GM08714 (cell line): ENCODE measurements around the gene CMTR1.

ENCODE experiments used
- H3K4me3 ChIP-seq: fragments of 200-500 bp; sonication (Bioruptor generic); 2 replicates; pipeline ENCODE4 v1.5.1; 2014; ENCODE audit warnings: mild to moderate bottlenecking, low read length, inconsistent platforms
- ZNF274 ChIP-seq: IDR thresholded peaks from 2 replicates; pipeline ENCODE4 v1.6.1; 2012; ENCODE audit warnings: mild to moderate bottlenecking, low read depth, low read length

CMTR1 gene

GRCh38 chr6:37451441-37452193 lies 18.6 kb downstream of the CMTR1 start:
- H3K4me3 ChIP-seq = no peak overlapping the region
- TF ChIP-seq ZNF274 = no peak

DNA sequence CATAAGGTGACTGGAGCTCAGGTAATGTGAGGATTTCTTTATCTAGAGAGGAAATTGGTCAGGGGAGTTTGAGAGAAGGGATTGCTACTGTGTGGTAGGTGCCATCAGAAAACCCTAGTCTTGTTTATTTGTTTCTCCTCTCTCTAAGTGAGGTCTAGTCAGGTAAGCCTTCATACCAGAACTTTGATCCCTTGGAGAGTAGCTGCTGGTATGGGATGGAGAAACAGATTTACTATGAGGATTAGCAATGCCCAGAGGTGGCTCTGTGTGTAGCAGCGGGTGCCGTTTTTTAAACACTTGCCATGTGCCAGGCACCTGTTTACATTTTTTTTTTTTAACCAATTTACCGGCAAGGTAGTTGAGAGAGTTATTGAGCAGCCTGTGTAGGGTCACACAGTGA lies 19.5 kb downstream of the CMTR1 start:
- no peak for TF ChIP-seq ZNF274
- H3K4me3 ChIP-seq = no peak overlapping the region

- TF ChIP-seq ZNF274 = no peak
- no peak overlapping the region for H3K4me3 ChIP-seq
These were observed 21.6 kb downstream of the CMTR1 start for GRCh38 chr6:37454420-37455140.

DNA sequence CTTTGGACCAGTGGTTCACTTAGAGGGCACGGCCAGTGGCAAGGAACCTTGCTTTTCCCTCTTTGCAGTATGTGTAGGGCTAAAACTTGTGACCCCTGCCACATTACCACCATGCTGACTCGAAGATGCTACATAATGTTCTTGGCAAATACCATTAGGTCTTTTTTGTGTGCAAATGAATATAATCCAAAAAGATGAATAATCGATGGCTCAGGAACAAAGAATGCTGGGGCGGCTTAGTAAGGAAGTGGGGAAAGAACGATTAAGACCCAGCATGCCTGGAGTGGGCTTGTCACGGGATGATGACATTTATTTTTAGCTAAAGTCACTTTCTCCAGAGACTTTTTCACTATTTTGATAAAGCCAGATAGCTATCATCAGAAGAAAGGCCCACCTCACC lies 23.1 kb downstream of the CMTR1 start:
- H3K4me3 ChIP-seq = no peak overlapping the region
- TF ChIP-seq ZNF274 = no peak

DNA sequence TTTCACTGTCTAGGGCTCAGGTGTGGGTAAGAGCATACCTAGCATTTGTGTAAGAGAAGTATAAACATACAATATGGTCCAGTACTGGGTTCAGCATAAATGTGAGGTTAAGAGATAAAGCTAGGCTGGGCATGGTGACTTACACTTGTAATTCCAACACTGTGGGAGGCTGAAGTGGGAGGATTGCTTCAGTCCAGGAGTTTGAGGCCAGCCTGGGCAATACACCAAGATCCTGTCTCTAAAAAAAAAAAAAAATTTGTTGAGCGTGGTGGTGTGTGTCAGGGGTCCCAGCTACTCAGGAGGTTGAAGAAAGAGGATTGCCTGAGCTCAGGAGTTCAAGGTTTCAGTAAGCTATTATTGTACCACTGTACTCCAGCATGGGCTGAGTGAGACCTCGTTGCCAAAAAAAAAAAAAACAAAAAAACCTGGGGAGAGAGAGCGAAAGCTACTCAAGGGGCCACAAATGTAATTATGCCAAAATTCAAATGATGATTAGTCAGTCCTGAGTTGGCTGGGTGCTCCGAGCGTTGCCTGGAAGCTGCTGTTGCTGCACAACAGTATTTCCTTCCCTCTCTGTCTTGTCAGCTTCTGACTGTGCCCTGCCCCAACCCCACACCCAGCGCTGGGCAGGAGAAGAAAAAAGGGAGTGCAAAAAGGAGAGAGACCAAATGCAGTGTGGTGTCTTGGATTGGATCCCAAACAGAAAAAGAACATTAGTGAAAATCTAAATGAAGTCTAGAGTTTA lies 24.0 kb downstream of the CMTR1 start:
- TF ChIP-seq ZNF274 = no peak
- no peak overlapping the region for H3K4me3 ChIP-seq

DNA sequence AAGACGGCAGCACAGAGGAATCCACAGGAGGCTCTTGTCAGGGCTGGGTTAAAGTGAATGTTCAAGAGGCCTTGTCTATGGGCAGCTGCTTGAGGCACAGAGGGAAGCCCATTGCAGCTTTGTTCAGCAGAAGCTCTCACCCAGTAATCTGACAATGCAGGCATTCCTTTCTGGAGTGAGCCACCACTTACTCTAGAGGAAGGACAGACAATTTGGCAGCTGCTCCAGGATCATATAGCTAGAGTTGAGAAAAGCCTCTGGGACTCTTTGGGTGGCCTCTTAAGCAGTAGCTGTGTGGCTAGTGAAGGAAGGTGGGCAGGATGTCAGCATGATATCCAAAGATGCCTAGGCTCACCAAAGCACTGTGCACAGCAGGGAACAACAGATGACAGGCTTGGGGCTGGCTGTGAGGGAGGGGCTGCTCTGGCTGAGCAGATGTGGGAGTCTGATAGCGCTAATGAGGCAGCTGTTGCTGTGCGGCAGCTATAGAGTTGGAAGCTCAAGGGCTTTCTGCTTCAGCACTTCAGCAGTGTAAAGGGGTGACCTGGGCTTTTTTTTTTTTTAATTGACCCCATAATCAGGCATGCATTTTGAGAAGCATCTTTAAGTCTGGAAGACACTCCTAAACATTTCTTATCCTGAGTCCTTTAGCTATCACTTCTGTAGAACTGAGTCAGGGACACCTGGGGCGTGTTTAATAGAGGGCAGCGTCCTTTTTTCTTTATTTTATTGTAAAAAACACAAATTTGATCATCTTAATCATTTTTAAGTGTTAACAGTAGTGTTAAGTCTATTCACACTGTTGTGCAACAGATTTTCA lies 27.2 kb downstream of the CMTR1 start:
- TF ChIP-seq ZNF274 = no peak
- H3K4me3 ChIP-seq = no peak overlapping the region

- H3K4me3 ChIP-seq = no peak overlapping the region
- TF ChIP-seq ZNF274 = no peak
These were observed 27.8 kb downstream of the CMTR1 start for GRCh38 chr6:37460805-37461204.

DNA sequence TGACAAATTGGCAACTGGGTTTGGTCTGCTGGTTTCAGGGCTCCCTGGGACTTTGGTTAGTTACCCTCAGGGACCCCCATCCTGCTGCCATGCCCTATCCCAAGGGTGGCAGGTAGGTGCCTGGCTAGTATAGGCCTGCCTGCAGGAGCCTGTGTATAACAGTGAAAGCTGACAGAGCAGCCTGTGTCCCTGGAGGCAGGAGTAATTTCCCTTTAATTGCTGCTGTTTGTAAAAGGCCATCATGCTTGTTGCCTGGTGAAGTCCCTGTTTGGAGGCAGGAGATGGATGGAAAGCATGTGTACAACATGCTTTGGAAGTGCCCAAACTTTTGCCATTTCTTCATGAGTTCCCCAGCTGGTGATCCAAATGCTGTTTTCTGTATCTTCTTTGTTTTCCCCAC lies 30.1 kb downstream of the CMTR1 start:
- H3K4me3 ChIP-seq = no peak overlapping the region
- no peak for TF ChIP-seq ZNF274

GRCh38 chr6:37467718-37468117 lies 34.7 kb downstream of the CMTR1 start:
- H3K4me3 ChIP-seq = no peak overlapping the region
- no peak for TF ChIP-seq ZNF274

- TF ChIP-seq ZNF274 = no peak
- no peak overlapping the region for H3K4me3 ChIP-seq
These were observed 40.5 kb downstream of the CMTR1 start for GRCh38 chr6:37473364-37474095.

DNA sequence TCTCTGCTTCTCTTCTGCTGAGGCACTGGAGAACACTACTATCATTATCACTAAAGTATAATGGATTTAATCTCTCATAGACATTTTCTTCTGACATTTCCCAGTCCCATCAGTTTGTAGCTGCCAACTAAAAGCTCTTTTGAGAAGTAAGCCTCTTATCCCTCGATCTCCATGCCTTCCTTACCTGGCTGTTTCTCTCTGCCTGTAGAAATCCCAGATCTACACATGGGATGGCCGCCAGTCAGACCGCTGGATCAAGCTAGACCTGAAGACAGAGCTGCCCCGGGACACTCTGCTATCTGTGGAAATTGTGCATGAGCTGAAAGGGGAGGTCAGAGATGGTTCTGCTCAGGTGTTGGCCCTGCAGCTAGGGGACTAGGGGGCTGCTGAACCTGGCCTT lies 41.3 kb downstream of the CMTR1 start:
- H3K4me3 ChIP-seq = no peak overlapping the region
- no peak for TF ChIP-seq ZNF274

DNA sequence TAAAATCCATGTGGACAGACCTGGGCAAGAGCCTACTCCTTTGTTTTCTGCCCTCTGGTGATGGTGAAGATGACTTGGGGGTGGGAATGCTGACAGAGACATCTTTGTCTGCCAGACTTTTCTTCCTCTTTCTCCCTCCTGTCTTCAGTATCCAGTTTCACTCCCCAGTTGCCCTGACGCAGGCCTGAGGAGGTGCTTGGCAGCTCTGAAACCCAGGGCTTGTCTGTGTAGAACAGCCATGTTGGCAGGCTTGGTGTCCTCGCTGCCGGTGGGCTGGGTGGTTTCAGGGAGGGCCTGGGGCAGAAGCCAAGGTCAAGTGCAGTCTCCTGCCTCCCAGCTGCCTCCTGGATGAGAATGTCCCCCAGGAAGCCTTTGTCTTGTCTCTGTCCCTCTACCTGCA lies 44.2 kb downstream of the CMTR1 start:
- TF ChIP-seq ZNF274 = no peak
- H3K4me3 ChIP-seq = no peak overlapping the region

DNA sequence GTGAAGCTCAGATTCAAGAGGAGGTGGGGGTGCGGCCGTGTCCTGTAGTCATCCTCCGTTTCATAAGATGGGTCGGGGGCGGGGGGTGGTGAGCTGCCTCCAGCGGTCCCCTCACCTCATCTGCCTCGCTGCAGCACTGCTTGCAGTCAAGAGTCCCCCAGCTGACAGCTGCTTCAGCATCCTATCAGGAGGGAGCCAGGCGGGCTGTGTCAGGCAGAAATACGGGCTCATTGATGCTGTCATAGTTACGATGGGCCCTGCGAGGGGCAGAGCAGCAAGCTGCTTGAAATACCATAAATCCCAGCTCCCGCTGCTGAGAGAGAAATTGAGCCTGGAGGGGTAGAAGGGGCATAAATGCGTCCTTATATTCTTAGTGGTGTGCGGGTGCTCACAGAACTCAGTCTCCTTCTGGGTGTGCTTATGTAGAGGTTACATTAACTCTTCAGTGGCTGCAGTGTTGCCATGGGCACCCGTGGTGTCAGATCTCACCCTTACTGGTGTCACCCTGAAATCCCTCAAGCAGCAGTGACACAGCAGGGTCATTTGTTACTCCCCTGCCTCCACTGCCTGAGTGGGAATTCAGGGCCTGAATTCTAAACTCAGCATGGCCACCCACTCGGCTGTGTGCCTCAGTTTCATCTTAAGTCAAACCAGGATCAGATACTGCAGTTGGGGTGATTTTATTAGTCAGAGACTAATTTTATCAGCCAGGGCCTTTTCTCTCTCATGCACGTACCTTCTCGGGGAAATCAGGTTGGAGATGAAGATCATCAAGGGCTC lies 44.8 kb downstream of the CMTR1 start:
- no peak overlapping the region for H3K4me3 ChIP-seq
- no peak for TF ChIP-seq ZNF274

DNA sequence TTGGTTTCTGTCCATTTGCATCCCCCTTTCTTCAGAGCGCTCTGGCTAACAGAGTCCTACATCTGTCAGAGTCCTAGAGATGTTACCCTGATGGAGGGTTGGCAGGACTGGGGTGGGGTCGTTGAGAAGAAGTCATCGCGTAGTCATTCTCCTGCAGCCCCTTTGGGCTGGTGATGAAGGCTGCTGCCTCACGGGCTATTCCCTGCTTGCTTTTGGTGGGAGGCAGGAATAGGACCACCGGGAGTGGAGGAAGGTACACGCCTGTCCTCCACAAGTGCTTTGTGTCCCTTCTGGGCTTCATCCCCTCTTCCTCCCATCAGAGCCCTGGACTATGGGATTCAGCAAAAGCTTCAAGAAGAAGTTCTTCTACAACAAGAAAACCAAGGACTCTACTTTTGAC lies 45.8 kb downstream of the CMTR1 start:
- no peak for TF ChIP-seq ZNF274
- no peak overlapping the region for H3K4me3 ChIP-seq
